22Rv1 (cell line): Measurements from ENCODE around the gene EPS8L1.
"Not testable (repeated sequence)": the region's sequence is repeated elsewhere in the genome, so short reads cannot be mapped to it uniquely, and the experiment has no call there.

ENCODE experiments used
- H3K27ac ChIP-seq: fragments of 450-650 bp; 2 replicates; pipeline ENCODE4 v1.5.1; 2017
- CTCF ChIP-seq: fragments of 450-650 bp; IDR thresholded peaks from 2 replicates; pipeline ENCODE4 v1.5.1; 2017; ENCODE audit warnings: mild to moderate bottlenecking
- ZFX ChIP-seq: fragments of 450-650 bp; IDR thresholded peaks from 2 replicates; pipeline ENCODE4 v1.6.1; 2017; ENCODE audit warnings: antibody characterized with exemption, borderline replicate concordance

The EPS8L1 gene

GRCh38 chr19:55056827-55057226 lies 18.8 kb upstream of the EPS8L1 start:
- no peak for TF ChIP-seq CTCF
- no peak for TF ChIP-seq ZFX
- no peak overlapping the region for H3K27ac ChIP-seq

GRCh38 chr19:55058781-55059610 lies 16.7 kb upstream of the EPS8L1 start:
- no peak overlapping the region for H3K27ac ChIP-seq
- TF ChIP-seq ZFX = no peak
- TF ChIP-seq CTCF = 0 out of 2 replicates have a peak, but pooled peaks have one; percentile 7

GRCh38 chr19:55060287-55060686 lies 15.4 kb upstream of the EPS8L1 start:
- not testable (repeated sequence) for H3K27ac ChIP-seq

- TF ChIP-seq ZFX = no peak
- peak within 1 kb of the TSS; percentile 81 for H3K27ac ChIP-seq
Observed at GRCh38 chr19:55062735-55063491, 12.8 kb upstream of the EPS8L1 start, which contains the start of gene RDH13. Gene RDH13, minus strand, starts transcription at chr19:55063148. Its CDS starts 116 bp downstream, at chr19:55063032.

GRCh38 chr19:55063492-55063843 lies 12.2 kb upstream of the EPS8L1 start:
- no peak for TF ChIP-seq ZFX
- TF ChIP-seq CTCF = no peak
- H3K27ac ChIP-seq = no peak overlapping the region

GRCh38 chr19:55065516-55065915 lies 10.2 kb upstream of the EPS8L1 start:
- not testable (repeated sequence) for H3K27ac ChIP-seq

- H3K27ac ChIP-seq = no peak overlapping the region
- TF ChIP-seq CTCF (no peak), ZFX (no peak)
Observed at GRCh38 chr19:55066107-55066709, 9.5 kb upstream of the EPS8L1 start.

- no peak overlapping the region for H3K27ac ChIP-seq
- TF ChIP-seq CTCF (no peak), ZFX (no peak)
Observed at GRCh38 chr19:55067869-55068268, 7.8 kb upstream of the EPS8L1 start.
